Measurements from ENCODE around the gene TGFBR3.

- TF ChIP-seq SRF (IDR thresholded peaks at IDR 0.05; ENCODE audit: low read depth, low read length) (no peak), BHLHE40 (IDR thresholded peaks at IDR 0.05; ENCODE audit: low read length) (no peak)
- TF ChIP-seq, protein P1, sequence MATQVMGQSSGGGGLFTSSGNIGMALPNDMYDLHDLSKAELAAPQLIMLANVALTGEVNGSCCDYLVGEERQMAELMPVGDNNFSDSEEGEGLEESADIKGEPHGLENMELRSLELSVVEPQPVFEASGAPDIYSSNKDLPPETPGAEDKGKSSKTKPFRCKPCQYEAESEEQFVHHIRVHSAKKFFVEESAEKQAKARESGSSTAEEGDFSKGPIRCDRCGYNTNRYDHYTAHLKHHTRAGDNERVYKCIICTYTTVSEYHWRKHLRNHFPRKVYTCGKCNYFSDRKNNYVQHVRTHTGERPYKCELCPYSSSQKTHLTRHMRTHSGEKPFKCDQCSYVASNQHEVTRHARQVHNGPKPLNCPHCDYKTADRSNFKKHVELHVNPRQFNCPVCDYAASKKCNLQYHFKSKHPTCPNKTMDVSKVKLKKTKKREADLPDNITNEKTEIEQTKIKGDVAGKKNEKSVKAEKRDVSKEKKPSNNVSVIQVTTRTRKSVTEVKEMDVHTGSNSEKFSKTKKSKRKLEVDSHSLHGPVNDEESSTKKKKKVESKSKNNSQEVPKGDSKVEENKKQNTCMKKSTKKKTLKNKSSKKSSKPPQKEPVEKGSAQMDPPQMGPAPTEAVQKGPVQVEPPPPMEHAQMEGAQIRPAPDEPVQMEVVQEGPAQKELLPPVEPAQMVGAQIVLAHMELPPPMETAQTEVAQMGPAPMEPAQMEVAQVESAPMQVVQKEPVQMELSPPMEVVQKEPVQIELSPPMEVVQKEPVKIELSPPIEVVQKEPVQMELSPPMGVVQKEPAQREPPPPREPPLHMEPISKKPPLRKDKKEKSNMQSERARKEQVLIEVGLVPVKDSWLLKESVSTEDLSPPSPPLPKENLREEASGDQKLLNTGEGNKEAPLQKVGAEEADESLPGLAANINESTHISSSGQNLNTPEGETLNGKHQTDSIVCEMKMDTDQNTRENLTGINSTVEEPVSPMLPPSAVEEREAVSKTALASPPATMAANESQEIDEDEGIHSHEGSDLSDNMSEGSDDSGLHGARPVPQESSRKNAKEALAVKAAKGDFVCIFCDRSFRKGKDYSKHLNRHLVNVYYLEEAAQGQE (IDR thresholded peaks at IDR 0.05; ENCODE audit: borderline replicate concordance in 1 of 2, low read depth in 1 of 2, low read length in 2 of 2) = no peak
Observed at GRCh38 chr1:91746728-91747338, 139.1 kb downstream of the TGFBR3 start.
